BJ (cell line): Measurements from ENCODE around the gene ETHE1. TPM values are rescaled to one million over a fixed set of nuclear protein-coding genes. Genes with fewer than 3 reads are reported as not detected.
A peak's percentile ranks its signal among the peaks of the same experiment; 100 is the strongest.

Experiments used
- CTCF ChIA-PET: fragments of 350-600 bp; formaldehyde crosslinking; extraction: SDS; loops from one replicate; lab custom pipeline; 2021; ENCODE audit warnings: antibody characterized with exemption, inconsistent platforms; lab: Yijun Ruan, JAX
- POLR2A ChIA-PET: fragments of 300-600 bp; sonication (Branson Sonifier 250); formaldehyde crosslinking; extraction: SDS; loops from one replicate; lab custom pipeline; 2021; ENCODE audit warnings: antibody characterized with exemption; lab: Charles Lee
- DNase-seq: peaks from one replicate; pipeline ENCODE4 v3.0.0-alpha.2; 2011; ENCODE audit warnings: low read depth
- H3K27me3 ChIP-seq: 2 replicates; pipeline ENCODE4 v1.6.0; 2011; ENCODE audit warnings: low read length; ENCODE audit not compliant: control insufficient read depth, insufficient read depth
- H3K36me3 ChIP-seq: 2 replicates; pipeline ENCODE4 v1.5.1; 2011; ENCODE audit warnings: low read length; ENCODE audit not compliant: control insufficient read depth, insufficient read depth
- H3K4me3 ChIP-seq: 2 replicates; pipeline ENCODE4 v1.5.1; 2011; ENCODE audit warnings: low read depth, mild to moderate bottlenecking, control low read depth, low read length
- polyA plus RNA-seq: library from polyadenylated mRNA; depleted of rRNA; stranded (reverse); fragments of >200 nt; gene quantifications from 2 replicates; pipeline ENCODE4 v1.2.3, GENCODE V29; 2011
- TF ChIP-seq, protein P1 (sequence below): IDR thresholded peaks from 2 replicates; pipeline ENCODE4 v1.5.1; 2011; ENCODE audit warnings: low read depth, mild to moderate bottlenecking, control low read depth, inconsistent platforms, low read length, moderate library complexity; ENCODE audit not compliant: insufficient read depth

ETHE1 gene
- polyA plus RNA-seq, 1 experiment, result 261 TPM

DNA sequence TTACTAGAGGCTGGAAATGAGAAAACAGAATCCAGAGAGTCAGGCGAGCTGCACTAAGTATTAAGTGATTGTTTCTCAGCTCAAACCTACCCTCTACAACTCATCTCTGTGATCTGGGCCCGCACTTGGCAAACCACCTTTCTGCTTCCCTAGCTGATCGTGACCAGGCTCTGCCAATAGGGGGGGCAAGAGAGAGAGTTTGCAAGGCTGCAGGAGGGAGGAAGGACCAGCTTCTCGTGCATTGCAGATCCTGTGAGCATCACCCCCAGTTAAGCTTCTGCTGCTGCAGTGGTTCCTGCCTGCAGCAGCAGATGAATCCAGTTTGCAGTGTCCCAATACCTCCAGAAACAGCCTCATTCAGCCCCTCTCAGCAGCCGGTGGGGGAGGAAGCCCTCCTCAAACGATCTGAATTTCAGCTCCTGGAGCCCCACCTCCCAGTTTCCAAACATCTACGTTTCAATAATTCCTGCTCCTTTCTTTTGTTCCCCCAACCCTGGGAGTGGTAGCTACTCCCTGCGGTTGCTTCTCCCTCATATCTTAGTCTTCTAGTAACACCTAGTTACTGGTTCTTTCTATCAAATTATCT lies 28.3 kb upstream of the ETHE1 start:
- CTCF ChIA-PET, result interaction anchor here (0.5 to 6.3 kb wide), 20 partner anchors 8 to 1547 kb away, joined by 3 to 39 read pairs (median 4); partner anchors contain the start of genes IRGQ, PINLYP, XRCC1 and ZNF576
- TF ChIP-seq, protein P1, sequence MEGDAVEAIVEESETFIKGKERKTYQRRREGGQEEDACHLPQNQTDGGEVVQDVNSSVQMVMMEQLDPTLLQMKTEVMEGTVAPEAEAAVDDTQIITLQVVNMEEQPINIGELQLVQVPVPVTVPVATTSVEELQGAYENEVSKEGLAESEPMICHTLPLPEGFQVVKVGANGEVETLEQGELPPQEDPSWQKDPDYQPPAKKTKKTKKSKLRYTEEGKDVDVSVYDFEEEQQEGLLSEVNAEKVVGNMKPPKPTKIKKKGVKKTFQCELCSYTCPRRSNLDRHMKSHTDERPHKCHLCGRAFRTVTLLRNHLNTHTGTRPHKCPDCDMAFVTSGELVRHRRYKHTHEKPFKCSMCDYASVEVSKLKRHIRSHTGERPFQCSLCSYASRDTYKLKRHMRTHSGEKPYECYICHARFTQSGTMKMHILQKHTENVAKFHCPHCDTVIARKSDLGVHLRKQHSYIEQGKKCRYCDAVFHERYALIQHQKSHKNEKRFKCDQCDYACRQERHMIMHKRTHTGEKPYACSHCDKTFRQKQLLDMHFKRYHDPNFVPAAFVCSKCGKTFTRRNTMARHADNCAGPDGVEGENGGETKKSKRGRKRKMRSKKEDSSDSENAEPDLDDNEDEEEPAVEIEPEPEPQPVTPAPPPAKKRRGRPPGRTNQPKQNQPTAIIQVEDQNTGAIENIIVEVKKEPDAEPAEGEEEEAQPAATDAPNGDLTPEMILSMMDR, result peak; percentile 92
- H3K36me3 ChIP-seq, result peaks cover 20% of the 10 kb centered on the region
- DNase-seq, result no peak
- POLR2A ChIA-PET, result no interaction called here
- H3K27me3 ChIP-seq, result no peaks in the 10 kb centered on the region
- no peak overlapping the region for H3K4me3 ChIP-seq

GRCh38 chr19:43554317-43554895 lies 27.4 kb upstream of the ETHE1 start:
- ChIA-PET POLR2A (no interaction called here), CTCF (interaction anchor here (1.1 to 6.3 kb wide), 14 partner anchors 9 to 256 kb away, joined by 3 to 39 read pairs (median 5); partner anchors contain the start of genes IRGQ, PINLYP, XRCC1 and ZNF576)
- Histone ChIP-seq H3K4me3 (no peak overlapping the region), H3K27me3 (no peaks in the 10 kb centered on the region), H3K36me3 (peaks cover 20% of the 10 kb centered on the region)
- TF ChIP-seq, protein P1, result 0 out of 2 replicates have a peak, but pooled peaks have one; percentile 2
- DNase-seq, result no peak

DNA sequence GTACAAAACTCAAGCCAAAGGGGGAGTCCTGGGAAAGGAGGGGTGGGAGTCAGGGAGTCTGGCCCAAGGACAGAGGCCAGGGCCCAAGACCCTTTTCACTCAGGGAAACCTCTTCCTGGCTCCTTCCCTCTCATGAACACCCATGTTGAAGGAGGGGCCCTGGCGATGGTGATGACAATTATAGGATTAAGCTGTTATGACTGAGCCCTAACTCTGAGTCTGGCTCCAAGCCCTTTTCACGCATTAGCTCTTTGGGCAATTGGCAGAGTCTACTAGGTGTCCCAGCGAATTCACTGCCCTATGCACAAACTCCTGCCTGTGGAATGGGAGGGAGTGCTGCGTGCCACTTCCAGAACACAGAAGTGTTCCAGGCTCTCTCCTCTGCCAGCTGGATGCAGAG lies 26.7 kb upstream of the ETHE1 start:
- TF ChIP-seq, protein P1, result no peak
- H3K36me3 ChIP-seq, result peaks cover 20% of the 10 kb centered on the region
- no peak overlapping the region for H3K4me3 ChIP-seq
- no peaks in the 10 kb centered on the region for H3K27me3 ChIP-seq
- DNase-seq, result no peak
- ChIA-PET POLR2A (no interaction called here), CTCF (interaction anchor here (1.3 to 6.3 kb wide), 5 partner anchors 11 to 257 kb away, joined by 4 to 39 read pairs (median 32); partner anchors contain the start of genes IRGQ, PINLYP, XRCC1 and ZNF576)

DNA sequence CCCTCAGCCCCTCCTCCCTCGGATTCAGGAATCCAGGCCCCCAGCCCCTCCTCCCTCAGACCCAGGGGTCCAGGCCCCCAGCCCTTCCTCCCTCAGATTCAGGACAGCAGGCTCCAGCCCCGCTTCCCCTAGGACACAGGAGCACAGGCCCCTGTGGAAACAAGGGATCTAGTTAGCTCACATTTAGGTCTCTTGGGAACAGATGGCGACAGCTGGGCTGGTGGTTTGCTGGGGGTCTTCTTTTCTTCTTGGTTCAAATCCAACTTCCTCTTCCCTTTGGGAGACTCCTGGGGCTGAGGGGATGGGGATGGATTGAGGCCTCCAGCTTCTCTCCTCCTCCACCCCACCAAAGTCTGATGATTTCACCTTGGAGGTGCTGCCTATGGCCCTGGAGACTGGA lies 25.6 kb upstream of the ETHE1 start:
- ChIA-PET POLR2A (no interaction called here), CTCF (interaction anchor here (1.3 to 6.3 kb wide), 2 partner anchors 9 to 16 kb away, joined by 4 to 39 read pairs; no protein-coding TSS in a partner anchor)
- TF ChIP-seq, protein P1, result no peak
- H3K27me3 ChIP-seq, result no peaks in the 10 kb centered on the region
- H3K4me3 ChIP-seq, result no peak overlapping the region
- DNase-seq, result no peak
- peaks cover 20% of the 10 kb centered on the region for H3K36me3 ChIP-seq

- ChIA-PET POLR2A (no interaction called here), CTCF (interaction anchor here (6.3 kb wide), 1 partner anchor 16 kb away, joined by 39 read pairs; no protein-coding TSS in a partner anchor)
- no peak overlapping the region for H3K4me3 ChIP-seq
- H3K36me3 ChIP-seq, result peaks cover 20% of the 10 kb centered on the region
- no peaks in the 10 kb centered on the region for H3K27me3 ChIP-seq
- no peak for DNase-seq
- TF ChIP-seq, protein P1, result no peak
Observed at GRCh38 chr19:43552198-43552450, 25.1 kb upstream of the ETHE1 start.
